DOHH2 (cell line): Measurements from ENCODE around the gene MIGA2.

Experiments
- EZH2phosphoT487 ChIP-seq: fragments of 200-600 bp; sonication (generic); IDR thresholded peaks from 2 replicates; pipeline ENCODE4 v1.6.1; 2017; ENCODE audit warnings: borderline replicate concordance, mild to moderate bottlenecking, antibody characterized with exemption, low read length, moderate library complexity, mixed read lengths
- TF ChIP-seq, protein P1 (sequence below): fragments of 200-600 bp; sonication (generic); IDR thresholded peaks from one replicate; pipeline ENCODE4 v1.5.1; 2014; ENCODE audit warnings: antibody characterized with exemption, mild to moderate bottlenecking, low read depth, low read length; ENCODE audit not compliant: poor library complexity, severe bottlenecking

DNA sequence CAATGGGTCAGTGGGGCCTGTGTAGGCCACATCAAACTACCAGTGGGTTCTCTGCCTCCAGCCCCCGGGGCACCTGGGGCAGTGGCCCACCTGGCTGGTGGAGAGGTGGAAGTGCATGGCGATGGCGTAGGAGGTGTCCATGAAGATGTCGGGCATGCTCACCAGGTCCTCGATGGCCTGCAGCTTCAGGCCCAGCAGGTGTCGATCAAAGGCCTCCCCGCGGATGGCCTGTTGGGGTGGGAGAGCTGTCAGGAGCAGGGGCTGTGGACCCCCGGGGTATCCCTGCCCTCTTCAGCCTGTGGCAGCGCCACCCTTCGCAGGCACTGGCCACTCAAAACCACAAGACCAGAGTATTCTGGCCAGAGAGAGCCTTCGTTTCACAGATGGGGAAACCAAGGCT lies 59.5 kb downstream of the MIGA2 start:
- TF ChIP-seq, protein P1, sequence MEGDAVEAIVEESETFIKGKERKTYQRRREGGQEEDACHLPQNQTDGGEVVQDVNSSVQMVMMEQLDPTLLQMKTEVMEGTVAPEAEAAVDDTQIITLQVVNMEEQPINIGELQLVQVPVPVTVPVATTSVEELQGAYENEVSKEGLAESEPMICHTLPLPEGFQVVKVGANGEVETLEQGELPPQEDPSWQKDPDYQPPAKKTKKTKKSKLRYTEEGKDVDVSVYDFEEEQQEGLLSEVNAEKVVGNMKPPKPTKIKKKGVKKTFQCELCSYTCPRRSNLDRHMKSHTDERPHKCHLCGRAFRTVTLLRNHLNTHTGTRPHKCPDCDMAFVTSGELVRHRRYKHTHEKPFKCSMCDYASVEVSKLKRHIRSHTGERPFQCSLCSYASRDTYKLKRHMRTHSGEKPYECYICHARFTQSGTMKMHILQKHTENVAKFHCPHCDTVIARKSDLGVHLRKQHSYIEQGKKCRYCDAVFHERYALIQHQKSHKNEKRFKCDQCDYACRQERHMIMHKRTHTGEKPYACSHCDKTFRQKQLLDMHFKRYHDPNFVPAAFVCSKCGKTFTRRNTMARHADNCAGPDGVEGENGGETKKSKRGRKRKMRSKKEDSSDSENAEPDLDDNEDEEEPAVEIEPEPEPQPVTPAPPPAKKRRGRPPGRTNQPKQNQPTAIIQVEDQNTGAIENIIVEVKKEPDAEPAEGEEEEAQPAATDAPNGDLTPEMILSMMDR = no peak
- TF ChIP-seq EZH2phosphoT487 = no peak
